Epithelial cell of esophagus (primary cell): ENCODE data around the gene C6orf118.

ENCODE experiments used
- DNase-seq: peaks from one replicate; pipeline ENCODE4 v3.0.0; 2010; ENCODE audit warnings: low read depth
- H3K4me3 ChIP-seq: 2 replicates; pipeline ENCODE4 v1.5.1; 2011; ENCODE audit warnings: mild to moderate bottlenecking, low read length, control low read depth
- CTCF ChIP-seq: IDR thresholded peaks from 2 replicates; pipeline ENCODE4 v1.5.1; 2011; ENCODE audit warnings: low read depth, mild to moderate bottlenecking, low read length, control low read depth, inconsistent platforms; ENCODE audit not compliant: insufficient read depth; ENCODE audit errors: missing control alignments

Gene C6orf118

GRCh38 chr6:165308926-165309731 is at the start of gene C6orf118:
Gene C6orf118 (minus strand): TSS chr6:165309605. CDS start chr6:165309586, 19 bp downstream.
- peak within 1 kb of the TSS; percentile 32 for H3K4me3 ChIP-seq
- DNase-seq = peak; percentile 40
- no peak for TF ChIP-seq CTCF

- H3K4me3 ChIP-seq = no peak overlapping the region
- no peak for TF ChIP-seq CTCF
- DNase-seq = no peak
Measured at GRCh38 chr6:165345700-165346099, 36.3 kb upstream of the C6orf118 start.

- no peak overlapping the region for H3K4me3 ChIP-seq
- TF ChIP-seq CTCF = no peak
- no peak for DNase-seq
Measured at GRCh38 chr6:165340532-165340931, 31.1 kb upstream of the C6orf118 start.

- TF ChIP-seq CTCF = no peak
- no peak overlapping the region for H3K4me3 ChIP-seq
- DNase-seq = peak; percentile 18
Measured at GRCh38 chr6:165325609-165326008, 16.2 kb upstream of the C6orf118 start.

GRCh38 chr6:165321555-165322145 is 12.2 kb upstream of the C6orf118 start:
- TF ChIP-seq CTCF = no peak
- no peak overlapping the region for H3K4me3 ChIP-seq
- DNase-seq = no peak

- H3K4me3 ChIP-seq = no peak overlapping the region
- DNase-seq = no peak
- TF ChIP-seq CTCF = no peak
Measured at GRCh38 chr6:165321150-165321549, 11.7 kb upstream of the C6orf118 start.

- no peak for TF ChIP-seq CTCF
- no peak overlapping the region for H3K4me3 ChIP-seq
- DNase-seq = no peak
Measured at GRCh38 chr6:165317723-165318122, 8.3 kb upstream of the C6orf118 start.
